Activated naive CD4-positive, alpha-beta T cell treated with anti-CD3 and anti-CD28 coated beads for 36 hours (primary cell): ENCODE measurements around the gene TEAD1. TPM values are rescaled to one million over a fixed set of nuclear protein-coding genes. Genes with fewer than 3 reads are reported as not detected.
"Not testable (repeated sequence)": the region's sequence is repeated elsewhere in the genome, so short reads cannot be mapped to it uniquely, and the experiment has no call there.

Source experiments
- CTCF ChIA-PET: fragments of 350-600 bp; sonication (Branson Sonifier 250); formaldehyde crosslinking; loops from one replicate; lab custom pipeline; 2021; ENCODE audit warnings: antibody characterized with exemption; lab: Charles Lee
- DNase-seq: peaks from one replicate; pipeline ENCODE4 v3.0.0-alpha.2; 2020
- H3K27ac Mint-ChIP-seq: one replicate; pipeline ENCODE4 v1.8.0; 2021; ENCODE audit warnings: mild to moderate bottlenecking, mixed read lengths
- H3K27me3 Mint-ChIP-seq: one replicate; pipeline ENCODE4 v1.8.0; 2021; ENCODE audit warnings: low read depth, mixed read lengths
- H3K36me3 Mint-ChIP-seq: one replicate; pipeline ENCODE4 v1.8.0; 2021; ENCODE audit warnings: low read depth, mixed read lengths
- H3K4me1 Mint-ChIP-seq: one replicate; pipeline ENCODE4 v1.8.0; 2021; ENCODE audit warnings: low read depth, mixed read lengths
- H3K4me3 Mint-ChIP-seq: one replicate; pipeline ENCODE4 v1.8.0; 2021; ENCODE audit warnings: mild to moderate bottlenecking, moderate library complexity, mixed read lengths
- H3K9me3 Mint-ChIP-seq: one replicate; pipeline ENCODE4 v1.8.0; 2021; ENCODE audit warnings: mixed read lengths
- intact Hi-C: fragments of 100-400 bp; cut with micrococcal nuclease; formaldehyde crosslinking; loops from one replicate; pipeline ENCODE4 v1.15.1; 2023
- total RNA-seq, 2 experiments: library from RNA; stranded (reverse); gene quantifications; one replicate each; pipeline ENCODE4 v1.2.3, GENCODE V29; 2021

Gene TEAD1
- total RNA-seq, 2 experiments from 2014 or later = 0.93 to 1.2 TPM

DNA sequence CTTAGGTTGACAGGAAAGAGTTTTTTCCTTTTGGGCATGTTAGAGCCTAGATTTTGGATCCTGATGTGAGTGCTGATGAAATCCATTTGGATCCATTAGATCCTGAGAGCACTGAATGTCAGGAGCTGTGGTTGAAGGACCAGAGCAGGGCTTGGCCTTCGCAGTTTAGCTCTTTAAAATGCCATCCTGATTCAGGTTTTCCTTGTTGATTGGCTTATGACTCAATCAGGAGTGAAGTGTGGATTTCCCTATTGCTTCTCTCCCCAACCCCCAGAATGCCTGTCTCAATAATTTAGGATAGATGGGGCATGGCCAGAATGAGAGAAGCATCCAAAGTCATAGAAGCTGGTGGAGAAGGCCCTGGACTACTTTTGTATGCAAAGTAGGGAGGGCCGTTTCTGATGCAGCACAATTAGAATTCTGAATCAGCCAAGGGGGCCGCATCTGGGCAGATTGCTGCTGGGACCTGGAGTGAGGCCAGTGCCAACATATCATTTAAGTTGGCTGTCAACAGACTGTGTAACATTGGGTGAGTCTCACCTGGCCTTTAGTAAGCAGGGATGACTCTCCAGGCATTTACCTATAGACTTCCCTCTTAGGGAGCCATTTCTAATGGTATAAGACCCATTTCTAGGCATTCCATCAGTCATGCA lies 80.5 kb downstream of the TEAD1 start:
- no peaks in the 10 kb centered on the region for H3K36me3 Mint-ChIP-seq
- no peaks in the 10 kb centered on the region for H3K4me1 Mint-ChIP-seq

GRCh38 chr11:12755510-12756453 lies 81.6 kb downstream of the TEAD1 start:
- CTCF ChIA-PET = no interaction called here
- DNase-seq = no peak
- H3K4me3 Mint-ChIP-seq = no peak overlapping the region
- no peaks in the 10 kb centered on the region for H3K9me3 Mint-ChIP-seq
- no peak overlapping the region for H3K27ac Mint-ChIP-seq
- peaks cover 2% of the 10 kb centered on the region for H3K27me3 Mint-ChIP-seq
- H3K4me1 Mint-ChIP-seq = no peaks in the 10 kb centered on the region
- H3K36me3 Mint-ChIP-seq = no peaks in the 10 kb centered on the region
- intact Hi-C loops = no loop called here

More for the DNA sequence above, 80.5 kb downstream of the TEAD1 start:
- H3K27ac Mint-ChIP-seq = no peak overlapping the region
- H3K27me3 Mint-ChIP-seq = peaks cover 2% of the 10 kb centered on the region
- intact Hi-C loops = loop anchor here (5.0 kb wide), 1 partner anchor 1457 kb away; no protein-coding TSS in a partner anchor
- CTCF ChIA-PET = no interaction called here
- no peak for DNase-seq
- no peaks in the 10 kb centered on the region for H3K9me3 Mint-ChIP-seq
- H3K4me3 Mint-ChIP-seq = no peak overlapping the region

DNA sequence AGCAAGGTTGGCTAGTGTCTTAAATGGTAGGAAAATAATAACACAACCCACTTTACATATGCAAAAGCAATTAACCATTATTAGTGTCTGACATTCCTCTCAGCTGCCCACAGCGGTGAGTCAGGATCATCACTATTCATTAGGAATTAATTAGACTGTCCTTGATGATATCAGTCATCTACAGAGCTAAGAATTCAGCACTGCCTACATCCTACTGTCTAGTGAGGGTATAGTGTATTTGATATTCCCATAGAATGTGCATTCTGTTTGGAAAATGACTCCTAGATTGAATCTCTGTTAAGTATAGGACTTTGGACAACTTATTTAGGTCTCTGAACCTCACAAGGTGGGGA lies 82.2 kb downstream of the TEAD1 start:
- CTCF ChIA-PET = no interaction called here
- H3K36me3 Mint-ChIP-seq = no peaks in the 10 kb centered on the region

GRCh38 chr11:12756867-12757266 lies 82.6 kb downstream of the TEAD1 start:
- intact Hi-C loops = no loop called here

More for the DNA sequence above, 82.2 kb downstream of the TEAD1 start:
- no peak for DNase-seq
- H3K4me3 Mint-ChIP-seq = no peak overlapping the region
- H3K4me1 Mint-ChIP-seq = no peaks in the 10 kb centered on the region
- H3K27me3 Mint-ChIP-seq = peaks cover 2% of the 10 kb centered on the region
- H3K27ac Mint-ChIP-seq = no peak overlapping the region
- H3K9me3 Mint-ChIP-seq = no peaks in the 10 kb centered on the region
- intact Hi-C loops = no loop called here

DNA sequence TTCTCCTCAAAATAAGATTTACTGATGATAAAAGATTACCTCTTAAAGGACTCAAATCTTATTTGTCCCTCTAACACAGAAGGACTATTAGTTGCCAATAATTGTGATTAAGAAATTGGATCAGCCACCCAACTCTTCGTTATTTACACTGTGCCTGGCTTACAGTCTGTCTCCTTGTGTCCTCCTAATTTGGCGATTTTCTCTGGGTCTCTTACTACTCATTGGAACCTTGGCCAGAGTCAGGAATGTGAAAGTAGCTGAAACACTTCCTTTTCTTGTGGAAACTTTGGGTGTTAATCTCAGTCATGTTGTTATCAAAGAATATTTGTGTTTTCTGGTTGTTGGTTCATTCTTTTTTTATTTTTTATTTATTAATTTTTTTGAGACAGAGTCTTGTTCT lies 83.2 kb downstream of the TEAD1 start:
- intact Hi-C loops = no loop called here
- Mint-ChIP-seq H3K27ac (no peak overlapping the region), H3K9me3 (no peaks in the 10 kb centered on the region), H3K27me3 (peaks cover 4% of the 10 kb centered on the region), H3K4me3 (no peak overlapping the region), H3K4me1 (no peaks in the 10 kb centered on the region), H3K36me3 (no peaks in the 10 kb centered on the region)
- DNase-seq = no peak
- CTCF ChIA-PET = no interaction called here

More at GRCh38 chr11:12756867-12757266, 82.6 kb downstream of the TEAD1 start:
- no peaks in the 10 kb centered on the region for H3K36me3 Mint-ChIP-seq
- peaks cover 2% of the 10 kb centered on the region for H3K27me3 Mint-ChIP-seq
- DNase-seq = no peak
- no peak overlapping the region for H3K4me3 Mint-ChIP-seq
- no peaks in the 10 kb centered on the region for H3K9me3 Mint-ChIP-seq
- CTCF ChIA-PET = no interaction called here
- no peaks in the 10 kb centered on the region for H3K4me1 Mint-ChIP-seq
- H3K27ac Mint-ChIP-seq = no peak overlapping the region

GRCh38 chr11:12758117-12758516 lies 83.9 kb downstream of the TEAD1 start:
- H3K27ac Mint-ChIP-seq, H3K4me3 Mint-ChIP-seq, intact Hi-C loops, H3K4me1 Mint-ChIP-seq, H3K36me3 Mint-ChIP-seq, CTCF ChIA-PET, H3K9me3 Mint-ChIP-seq, H3K27me3 Mint-ChIP-seq, DNase-seq: not testable (repeated sequence)

- intact Hi-C loops = no loop called here
- H3K9me3 Mint-ChIP-seq = no peaks in the 10 kb centered on the region
- no peaks in the 10 kb centered on the region for H3K36me3 Mint-ChIP-seq
- no peaks in the 10 kb centered on the region for H3K4me1 Mint-ChIP-seq
- H3K4me3 Mint-ChIP-seq = no peak overlapping the region
- no peak for DNase-seq
- H3K27ac Mint-ChIP-seq = no peak overlapping the region
- CTCF ChIA-PET = no interaction called here
- H3K27me3 Mint-ChIP-seq = peaks cover 8% of the 10 kb centered on the region
These were observed 86.8 kb downstream of the TEAD1 start for GRCh38 chr11:12761029-12761428.

DNA sequence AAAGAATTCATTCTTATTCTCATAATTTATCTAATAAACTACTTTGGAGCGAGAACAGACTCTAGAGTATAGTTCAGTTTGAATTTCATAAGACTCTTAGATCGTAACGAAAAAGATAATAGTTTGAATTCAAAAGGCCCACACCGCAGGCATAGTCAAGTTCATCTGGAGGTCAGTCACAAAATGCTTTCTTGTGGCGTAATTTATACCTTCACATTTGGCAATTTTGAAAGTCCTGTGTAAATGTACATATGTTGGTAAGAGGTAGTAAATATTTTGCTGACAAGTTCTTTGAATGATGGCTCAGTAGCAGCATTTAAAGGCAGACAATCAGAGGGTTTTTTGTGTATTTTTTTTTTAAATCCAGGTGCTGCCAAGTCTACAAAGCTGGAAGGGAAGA lies 88.1 kb downstream of the TEAD1 start:
- DNase-seq = no peak
- H3K36me3 Mint-ChIP-seq = no peaks in the 10 kb centered on the region
- H3K4me1 Mint-ChIP-seq = no peaks in the 10 kb centered on the region
- H3K27ac Mint-ChIP-seq = no peak overlapping the region
- H3K27me3 Mint-ChIP-seq = peaks cover 8% of the 10 kb centered on the region
- no peak overlapping the region for H3K4me3 Mint-ChIP-seq
- CTCF ChIA-PET = no interaction called here
- H3K9me3 Mint-ChIP-seq = no peaks in the 10 kb centered on the region
- intact Hi-C loops = no loop called here

GRCh38 chr11:12762696-12763324 lies 88.6 kb downstream of the TEAD1 start:
- intact Hi-C loops = no loop called here
- Mint-ChIP-seq H3K4me1 (no peaks in the 10 kb centered on the region), H3K4me3 (no peak overlapping the region), H3K9me3 (no peaks in the 10 kb centered on the region), H3K36me3 (no peaks in the 10 kb centered on the region), H3K27me3 (peaks cover 11% of the 10 kb centered on the region), H3K27ac (no peak overlapping the region)
- CTCF ChIA-PET = no interaction called here
- DNase-seq = no peak

- Mint-ChIP-seq H3K9me3 (no peaks in the 10 kb centered on the region), H3K27ac (no peak overlapping the region), H3K4me1 (no peaks in the 10 kb centered on the region), H3K4me3 (no peak overlapping the region), H3K27me3 (peaks cover 10% of the 10 kb centered on the region), H3K36me3 (no peaks in the 10 kb centered on the region)
- DNase-seq = no peak
- intact Hi-C loops = no loop called here
- CTCF ChIA-PET = no interaction called here
These were observed 90.1 kb downstream of the TEAD1 start for GRCh38 chr11:12764187-12764914.

GRCh38 chr11:12765428-12765827 lies 91.2 kb downstream of the TEAD1 start:
- Mint-ChIP-seq H3K9me3 (no peaks in the 10 kb centered on the region), H3K27me3 (peaks cover 10% of the 10 kb centered on the region), H3K27ac (no peak overlapping the region), H3K4me1 (no peaks in the 10 kb centered on the region), H3K4me3 (no peak overlapping the region), H3K36me3 (no peaks in the 10 kb centered on the region)
- CTCF ChIA-PET = no interaction called here
- intact Hi-C loops = no loop called here
- DNase-seq = no peak

- Mint-ChIP-seq H3K36me3 (no peaks in the 10 kb centered on the region), H3K4me3 (no peak overlapping the region), H3K27me3 (peaks cover 8% of the 10 kb centered on the region), H3K4me1 (no peaks in the 10 kb centered on the region), H3K9me3 (no peaks in the 10 kb centered on the region), H3K27ac (no peak overlapping the region)
- no peak for DNase-seq
- CTCF ChIA-PET = no interaction called here
- intact Hi-C loops = no loop called here
These were observed 92.8 kb downstream of the TEAD1 start for GRCh38 chr11:12767027-12767426.
